Natural killer cell (primary cell): ENCODE results near the gene LRR1. TPM values are rescaled to one million over a fixed set of nuclear protein-coding genes. Genes with fewer than 3 reads are reported as not detected.
A peak's percentile ranks its signal among the peaks of the same experiment; 100 is the strongest.

Experiments
- ATAC-seq, 3 donors: fragments of 150-1000 bp in 2 of 3; fragments of 200-7000 bp in 1 of 3; cut with Tn5 transposase; 1 replicate in 1 of 3; 2 replicates in 2 of 3; pipeline ENCODE4 v1.10.0; 2021; ENCODE audit warnings: mild to moderate bottlenecking in 2 of 3, moderate library complexity in 2 of 3
- DNase-seq, 2 donors: peaks; one replicate each; pipeline versions ENCODE4 v3.0.0 to v3.0.0-alpha.2; 2013 to 2021; ENCODE audit warnings: mixed read lengths in 1 of 2
- H3K27ac ChIP-seq: one replicate; pipeline ENCODE4 v1.5.1; 2013; ENCODE audit warnings: mild to moderate bottlenecking, low read length
- H3K27me3 ChIP-seq: one replicate; pipeline ENCODE4 v1.6.1; 2013; ENCODE audit warnings: low read length; ENCODE audit not compliant: control insufficient read depth, insufficient read depth
- H3K36me3 ChIP-seq: one replicate; pipeline ENCODE4 v1.6.1; 2013; ENCODE audit warnings: low read length; ENCODE audit not compliant: control insufficient read depth, insufficient read depth
- H3K4me1 ChIP-seq: one replicate; pipeline ENCODE4 v1.6.1; 2013; ENCODE audit warnings: low read length; ENCODE audit not compliant: control insufficient read depth, insufficient read depth
- H3K4me3 ChIP-seq: one replicate; pipeline ENCODE4 v1.5.1; 2013; ENCODE audit warnings: low read length
- H3K9me3 ChIP-seq: one replicate; pipeline ENCODE4 v1.6.1; 2013; ENCODE audit warnings: low read length; ENCODE audit not compliant: control insufficient read depth, insufficient read depth
- H3K27ac Mint-ChIP-seq, 2 donors: one replicate each; pipeline ENCODE4 v1.8.0; 2022; ENCODE audit warnings: mild to moderate bottlenecking in 2 of 2, mixed read lengths in 2 of 2, moderate library complexity in 1 of 2
- H3K27me3 Mint-ChIP-seq, 2 donors: one replicate each; pipeline ENCODE4 v1.8.0; 2022; ENCODE audit warnings: low read depth in 2 of 2, mixed read lengths in 2 of 2
- H3K36me3 Mint-ChIP-seq: one replicate; pipeline ENCODE4 v1.8.0; 2022; ENCODE audit warnings: mixed read lengths
- H3K4me1 Mint-ChIP-seq, 2 donors: one replicate each; pipeline ENCODE4 v1.8.0; 2022; ENCODE audit warnings: mixed read lengths in 2 of 2
- H3K4me3 Mint-ChIP-seq: one replicate; pipeline ENCODE4 v1.8.0; 2022; ENCODE audit warnings: mild to moderate bottlenecking, moderate library complexity, mixed read lengths
- H3K9me3 Mint-ChIP-seq, 2 donors: one replicate each; pipeline ENCODE4 v1.8.0; 2022; ENCODE audit warnings: mixed read lengths in 2 of 2
- WGBS: methylation state at CpG from one replicate; pipeline ENCODE4 v1.1.7; 2013; ENCODE audit warnings: missing lambda C conversion rate; ENCODE audit not compliant: insufficient coverage; 5-methylcytosine and 5-hydroxymethylcytosine counted together
- intact Hi-C: fragments of 100-400 bp; cut with micrococcal nuclease; formaldehyde crosslinking; loops from one replicate; pipeline ENCODE4 v1.14.2; 2022
- total RNA-seq, 4 donors: library from RNA; stranded (reverse); fragments of 120-200 nt in 1 of 4; gene quantifications; one replicate each; pipeline versions ENCODE4 v1.2.3 to v1.2.4, GENCODE V29; 2013 to 2022
- TF ChIP-seq, protein P1 (sequence below): fragments of 200-600 bp; IDR thresholded peaks from one replicate; pipeline ENCODE4 v1.8.0; 2022; ENCODE audit warnings: antibody characterized with exemption

Gene LRR1
- total RNA-seq, 3 donors from 2014 or later (not counting 1 experiment from before 2014, with no cell fraction given): 8.1 to 11.7 (median 8.7) TPM

DNA sequence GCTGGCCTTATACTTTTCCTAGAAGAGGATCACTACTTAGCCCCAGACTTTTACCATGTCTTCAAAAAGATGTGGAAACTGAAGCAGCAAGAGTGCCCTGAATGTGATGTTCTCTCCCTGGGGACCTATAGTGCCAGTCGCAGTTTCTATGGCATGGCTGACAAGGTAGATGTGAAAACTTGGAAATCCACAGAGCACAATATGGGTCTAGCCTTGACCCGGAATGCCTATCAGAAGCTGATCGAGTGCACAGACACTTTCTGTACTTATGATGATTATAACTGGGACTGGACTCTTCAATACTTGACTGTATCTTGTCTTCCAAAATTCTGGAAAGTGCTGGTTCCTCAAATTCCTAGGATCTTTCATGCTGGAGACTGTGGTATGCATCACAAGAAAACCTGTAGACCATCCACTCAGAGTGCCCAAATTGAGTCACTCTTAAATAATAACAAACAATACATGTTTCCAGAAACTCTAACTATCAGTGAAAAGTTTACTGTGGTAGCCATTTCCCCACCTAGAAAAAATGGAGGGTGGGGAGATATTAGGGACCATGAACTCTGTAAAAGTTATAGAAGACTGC is 23.4 kb downstream of the LRR1 start:
- Histone ChIP-seq H3K27me3 (no peaks in the 10 kb centered on the region), H3K4me1 (peaks cover 29% of the 10 kb centered on the region), H3K4me3 (peak overlapping the region; percentile 83), H3K9me3 (no peaks in the 10 kb centered on the region), H3K27ac (peak overlapping the region; percentile 27), H3K36me3 (peaks cover 21% of the 10 kb centered on the region)
- peaks cover 12% of the 10 kb centered on the region for H3K36me3 Mint-ChIP-seq
- no peaks in the 10 kb centered on the region for H3K27me3 Mint-ChIP-seq
- peak overlapping the region; percentile 99 for H3K27ac Mint-ChIP-seq
- H3K4me1 Mint-ChIP-seq: peaks cover 43 to 58% of the 10 kb centered on the region in 2 donors
- intact Hi-C loops: loop anchor here (10.0 kb wide), 1 partner anchor 693 kb away; the partner anchor contains the start of genes DMAC2L and L2HGDH
- WGBS: 54% methylated on average over 3 of the region's 3 CpGs
- no peaks in the 10 kb centered on the region for H3K9me3 Mint-ChIP-seq
- TF ChIP-seq, protein P1, sequence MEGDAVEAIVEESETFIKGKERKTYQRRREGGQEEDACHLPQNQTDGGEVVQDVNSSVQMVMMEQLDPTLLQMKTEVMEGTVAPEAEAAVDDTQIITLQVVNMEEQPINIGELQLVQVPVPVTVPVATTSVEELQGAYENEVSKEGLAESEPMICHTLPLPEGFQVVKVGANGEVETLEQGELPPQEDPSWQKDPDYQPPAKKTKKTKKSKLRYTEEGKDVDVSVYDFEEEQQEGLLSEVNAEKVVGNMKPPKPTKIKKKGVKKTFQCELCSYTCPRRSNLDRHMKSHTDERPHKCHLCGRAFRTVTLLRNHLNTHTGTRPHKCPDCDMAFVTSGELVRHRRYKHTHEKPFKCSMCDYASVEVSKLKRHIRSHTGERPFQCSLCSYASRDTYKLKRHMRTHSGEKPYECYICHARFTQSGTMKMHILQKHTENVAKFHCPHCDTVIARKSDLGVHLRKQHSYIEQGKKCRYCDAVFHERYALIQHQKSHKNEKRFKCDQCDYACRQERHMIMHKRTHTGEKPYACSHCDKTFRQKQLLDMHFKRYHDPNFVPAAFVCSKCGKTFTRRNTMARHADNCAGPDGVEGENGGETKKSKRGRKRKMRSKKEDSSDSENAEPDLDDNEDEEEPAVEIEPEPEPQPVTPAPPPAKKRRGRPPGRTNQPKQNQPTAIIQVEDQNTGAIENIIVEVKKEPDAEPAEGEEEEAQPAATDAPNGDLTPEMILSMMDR: no peak
- peak overlapping the region; percentile 98 for H3K4me3 Mint-ChIP-seq
- ATAC-seq (no peak), DNase-seq (no peak)

DNA sequence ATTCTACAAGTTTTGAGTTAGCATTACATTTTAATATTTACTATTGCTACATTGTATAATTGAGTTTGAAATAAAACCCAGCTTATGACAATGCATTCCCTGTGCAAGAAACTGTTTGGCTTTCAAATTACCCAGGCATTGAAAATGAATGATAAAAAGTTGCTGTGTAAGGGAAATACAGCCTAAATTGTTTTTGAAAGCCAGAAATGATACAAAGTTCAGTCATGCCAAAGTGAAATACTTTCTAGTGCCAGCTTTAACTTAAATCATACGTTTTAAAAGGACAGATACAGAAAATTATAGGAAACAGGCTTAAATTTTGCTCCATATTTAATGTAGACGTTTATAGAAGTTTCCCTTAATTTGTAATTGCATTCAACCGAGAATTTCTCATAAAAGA is 24.6 kb downstream of the LRR1 start:
- H3K27ac ChIP-seq: peak overlapping the region; percentile 24
- H3K9me3 ChIP-seq: no peaks in the 10 kb centered on the region
- Mint-ChIP-seq H3K4me3 (no peak overlapping the region), H3K36me3 (peaks cover 6% of the 10 kb centered on the region), H3K9me3 (no peaks in the 10 kb centered on the region), H3K27me3 (no peaks in the 10 kb centered on the region), H3K27ac (peak overlapping the region; percentile 76 to 99), H3K4me1 (peaks cover 41 to 53% of the 10 kb centered on the region in 2 donors)
- H3K36me3 ChIP-seq: peaks cover 8% of the 10 kb centered on the region
- TF ChIP-seq, protein P1: no peak
- ATAC-seq: no peak
- intact Hi-C loops: loop anchor here (10.0 kb wide), 1 partner anchor 691 kb away; the partner anchor contains the start of genes DMAC2L and L2HGDH
- no peak for DNase-seq
- H3K4me1 ChIP-seq: peaks cover 25% of the 10 kb centered on the region
- no peak overlapping the region for H3K4me3 ChIP-seq
- 83% methylated on average over 2 of the region's 3 CpGs for WGBS
- no peaks in the 10 kb centered on the region for H3K27me3 ChIP-seq

DNA sequence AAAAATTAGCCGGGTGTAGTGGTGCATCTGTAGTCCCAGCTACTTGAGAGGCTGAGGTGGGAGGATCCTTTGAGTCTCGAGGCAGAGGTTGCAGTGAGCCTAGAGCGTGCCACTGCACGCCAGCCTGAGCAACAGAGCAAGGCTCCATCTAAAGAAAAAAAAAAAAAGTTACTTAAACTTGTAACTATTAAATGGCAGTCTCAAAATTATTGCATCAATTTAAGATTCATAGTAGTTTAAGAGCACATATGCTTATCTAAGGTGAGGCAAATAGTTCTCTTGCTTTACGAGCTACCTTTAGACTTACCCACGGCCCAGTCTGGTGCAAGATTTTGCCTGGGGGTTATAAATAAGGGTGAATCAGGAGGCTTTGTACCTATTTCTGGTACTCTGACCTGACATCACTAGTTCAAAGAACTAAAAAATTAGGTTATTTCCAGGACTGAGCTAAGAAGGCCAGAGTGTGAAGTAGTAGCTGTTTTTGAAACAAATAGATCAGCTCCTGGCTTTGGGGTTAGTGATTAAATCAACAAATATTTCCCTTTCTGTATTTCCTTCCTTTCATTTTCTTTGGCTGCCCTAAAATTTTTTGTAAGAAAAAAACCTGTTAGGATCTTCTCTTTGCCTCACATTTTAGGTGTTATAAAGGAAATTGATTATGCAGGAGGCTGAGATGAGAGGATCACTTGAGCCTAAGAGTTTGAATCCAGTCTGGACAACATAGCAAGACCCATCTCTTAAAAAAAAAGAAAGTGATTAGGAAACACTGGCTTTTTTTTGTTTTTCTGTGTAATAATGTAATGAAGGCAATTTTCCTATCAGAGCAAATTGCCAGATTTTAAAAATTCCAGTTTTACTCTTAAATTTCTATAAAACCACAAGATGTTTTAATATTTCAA is 25.4 kb downstream of the LRR1 start:
- peaks cover 6% of the 10 kb centered on the region for H3K36me3 ChIP-seq
- DNase-seq: peak in 1 of 2 donors; percentile 67
- intact Hi-C loops: loop anchor here (10.0 kb wide), 1 partner anchor 691 kb away; the partner anchor contains the start of genes DMAC2L and L2HGDH
- peaks cover 33 to 45% of the 10 kb centered on the region in 2 donors for H3K4me1 Mint-ChIP-seq
- no peaks in the 10 kb centered on the region for H3K9me3 ChIP-seq
- 51% methylated on average over 3 of the region's 6 CpGs for WGBS
- no peaks in the 10 kb centered on the region for H3K36me3 Mint-ChIP-seq
- H3K27ac Mint-ChIP-seq: peak overlapping the region; percentile 76 to 99
- H3K4me3 ChIP-seq: no peak overlapping the region
- H3K27ac ChIP-seq: peak overlapping the region; percentile 24
- H3K27me3 ChIP-seq: no peaks in the 10 kb centered on the region
- no peak for ATAC-seq
- no peaks in the 10 kb centered on the region for H3K9me3 Mint-ChIP-seq
- TF ChIP-seq, protein P1: no peak
- H3K27me3 Mint-ChIP-seq: no peaks in the 10 kb centered on the region
- H3K4me1 ChIP-seq: peaks cover 23% of the 10 kb centered on the region
- H3K4me3 Mint-ChIP-seq: no peak overlapping the region
